Embryonic facial prominence (tissue), 1 donor: ENCODE measurements around the gene CDCA4.
"Not testable (repeated sequence)": the region's sequence is repeated elsewhere in the genome, so short reads cannot be mapped to it uniquely, and the experiment has no call there.

Experiments
- DNase-seq: peaks from one replicate; pipeline ENCODE4 v3.0.0-alpha.2; 2016; ENCODE audit errors: extremely low spot score

Gene CDCA4

DNA sequence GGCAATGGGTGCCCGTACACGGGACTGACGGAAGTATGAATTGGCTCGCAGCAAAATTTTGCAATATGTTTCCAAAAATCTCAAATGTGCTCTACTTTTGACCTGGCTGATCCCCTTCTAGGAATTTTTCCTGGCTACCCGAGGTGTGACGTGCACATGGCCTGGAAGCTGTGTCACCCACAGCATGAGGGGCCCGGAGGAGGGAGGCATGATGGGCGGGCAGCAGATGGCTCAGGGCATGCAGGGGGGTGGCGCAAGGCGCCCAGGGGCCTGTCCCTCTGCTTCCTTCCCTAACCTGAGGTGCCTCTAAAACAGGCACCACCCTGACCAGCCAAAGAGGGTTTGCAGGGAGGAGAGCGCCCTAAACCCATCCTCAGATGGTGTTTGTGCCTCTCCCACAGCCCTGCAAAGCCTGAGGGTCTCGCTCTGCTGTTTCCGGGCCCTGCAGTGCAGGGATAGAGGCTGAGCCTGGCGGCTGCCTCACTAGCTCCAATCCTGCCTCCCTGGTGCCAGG lies 37.7 kb upstream of the CDCA4 start:
- no peak for DNase-seq

DNA sequence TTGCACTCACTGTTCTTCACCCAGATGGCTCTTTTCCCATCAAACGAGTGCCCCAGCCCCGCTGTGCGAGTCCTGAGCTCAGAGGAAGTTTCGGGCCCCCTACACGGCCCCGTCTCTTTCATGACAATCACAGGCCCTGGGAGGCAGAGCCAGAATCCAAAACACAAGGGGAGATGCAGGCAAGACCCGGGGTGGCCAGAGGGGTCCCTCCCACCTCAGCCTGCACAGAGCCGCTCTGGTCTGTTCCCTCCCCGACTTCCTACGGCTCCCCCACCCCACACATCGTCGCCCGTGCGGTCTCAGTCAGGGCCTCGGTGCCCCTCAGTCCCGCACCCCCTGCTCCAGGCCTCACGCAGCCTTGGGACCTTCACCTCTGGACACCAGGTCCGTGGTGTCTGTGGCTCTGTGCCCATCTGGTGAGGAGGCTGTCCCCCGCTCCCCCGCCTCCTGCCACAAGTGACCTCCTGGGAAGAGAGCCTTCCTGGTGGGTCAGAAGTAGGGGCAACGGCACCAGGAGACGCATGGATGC lies 35.5 kb upstream of the CDCA4 start:
- DNase-seq = no peak

DNA sequence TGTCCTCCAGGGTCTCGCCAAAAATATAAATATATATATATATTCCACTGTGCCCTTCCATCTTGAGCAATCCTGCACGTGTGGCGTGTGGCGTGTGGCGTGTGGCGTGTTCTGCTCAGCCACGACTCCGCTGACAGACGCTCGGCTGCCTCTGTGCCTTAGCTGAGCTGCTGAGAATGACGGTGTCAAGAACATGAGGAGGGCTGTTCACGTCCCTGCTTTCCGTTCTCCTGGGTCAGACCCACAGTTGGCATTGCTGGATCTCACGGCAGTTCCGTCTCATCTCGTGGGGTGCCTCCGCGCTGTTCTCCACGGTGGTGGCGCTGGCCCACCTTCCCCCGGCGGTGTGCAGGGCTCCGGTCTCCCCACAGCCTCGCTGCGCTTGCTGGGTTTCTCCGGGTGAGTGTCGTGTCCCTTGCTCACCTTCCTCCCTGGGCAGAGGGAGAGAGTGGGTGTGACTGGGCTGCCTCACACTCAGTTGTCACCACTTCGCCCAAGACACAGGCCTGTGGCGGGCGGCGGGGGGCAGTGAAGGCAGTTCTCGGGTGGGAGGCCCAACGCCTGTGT lies 34.9 kb upstream of the CDCA4 start:
- no peak for DNase-seq

DNA sequence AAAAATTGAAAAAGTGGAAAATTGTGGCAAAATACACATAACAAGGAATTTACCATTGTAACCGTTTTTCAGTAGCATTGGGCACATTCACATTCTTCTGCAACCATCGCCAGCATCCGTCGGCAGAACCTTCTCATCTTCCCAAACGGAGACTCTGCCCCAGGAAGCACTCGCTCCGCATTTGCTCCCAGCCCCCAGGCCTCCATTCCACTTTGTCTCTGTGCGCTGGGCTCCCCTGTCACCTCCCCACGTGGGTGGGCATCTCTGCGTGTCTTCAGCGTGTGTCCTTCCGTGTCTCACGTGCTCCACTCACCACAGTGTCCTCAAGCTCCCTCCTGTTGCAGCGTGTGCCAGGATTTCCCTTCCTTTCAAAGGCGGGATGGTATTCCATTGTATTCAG lies 34.5 kb upstream of the CDCA4 start:
- DNase-seq = no peak

DNA sequence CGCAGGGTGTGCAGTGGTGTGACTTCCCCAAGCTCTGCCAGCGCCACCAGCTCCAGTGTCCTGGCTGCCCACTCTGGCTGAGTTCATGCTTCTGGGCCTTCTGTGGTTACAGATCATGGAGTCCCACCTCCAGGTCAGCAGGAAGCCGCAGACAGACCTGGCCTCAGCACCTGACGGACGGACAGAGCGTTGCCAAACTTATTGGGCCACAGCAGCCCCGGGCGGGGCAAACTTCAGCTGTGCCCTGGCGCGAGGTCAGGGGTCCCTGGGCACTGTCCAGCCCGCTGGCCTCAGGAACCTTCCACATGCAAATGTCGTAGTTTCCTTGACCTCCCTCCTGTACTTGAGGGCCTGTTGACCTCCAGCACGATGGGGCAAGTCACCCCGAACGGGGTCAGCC lies 33.1 kb upstream of the CDCA4 start:
- no peak for DNase-seq

DNA sequence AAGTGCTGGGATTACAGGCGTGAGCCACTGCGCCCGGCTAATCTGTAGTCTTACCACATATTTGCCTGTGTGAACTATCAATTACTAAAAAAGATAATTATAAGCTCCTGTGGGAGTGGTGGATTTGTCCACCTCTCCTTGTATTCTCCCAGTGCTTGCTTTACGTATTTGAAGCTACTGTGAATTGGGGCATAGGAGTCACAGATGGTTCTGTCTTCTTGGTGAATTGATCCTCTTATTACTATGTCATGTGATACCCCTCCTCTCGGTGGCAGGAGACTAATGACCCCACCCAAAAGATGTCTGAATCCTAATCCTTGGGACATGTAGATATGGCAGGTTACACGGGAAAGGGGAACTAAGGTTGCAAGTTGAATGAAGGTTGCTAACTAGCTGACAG lies 32.5 kb upstream of the CDCA4 start:
- no peak for DNase-seq

DNA sequence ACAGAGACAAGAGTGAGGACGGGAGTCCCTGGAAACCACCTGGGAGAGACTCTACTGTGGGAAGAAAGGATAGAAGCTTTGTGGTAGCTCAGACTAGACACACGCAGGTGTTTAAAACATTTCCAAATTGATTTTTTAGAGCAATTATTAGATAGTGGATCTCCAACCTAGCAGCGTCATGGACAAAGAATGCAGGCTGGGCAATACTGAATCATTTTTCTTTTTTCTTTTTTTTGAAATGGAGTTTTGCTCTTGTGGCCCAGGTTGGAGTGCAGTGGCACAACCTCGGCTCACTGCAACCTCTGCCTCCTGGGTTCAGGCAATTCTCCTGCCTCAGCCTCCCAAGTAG lies 31.2 kb upstream of the CDCA4 start:
- no peak for DNase-seq

DNA sequence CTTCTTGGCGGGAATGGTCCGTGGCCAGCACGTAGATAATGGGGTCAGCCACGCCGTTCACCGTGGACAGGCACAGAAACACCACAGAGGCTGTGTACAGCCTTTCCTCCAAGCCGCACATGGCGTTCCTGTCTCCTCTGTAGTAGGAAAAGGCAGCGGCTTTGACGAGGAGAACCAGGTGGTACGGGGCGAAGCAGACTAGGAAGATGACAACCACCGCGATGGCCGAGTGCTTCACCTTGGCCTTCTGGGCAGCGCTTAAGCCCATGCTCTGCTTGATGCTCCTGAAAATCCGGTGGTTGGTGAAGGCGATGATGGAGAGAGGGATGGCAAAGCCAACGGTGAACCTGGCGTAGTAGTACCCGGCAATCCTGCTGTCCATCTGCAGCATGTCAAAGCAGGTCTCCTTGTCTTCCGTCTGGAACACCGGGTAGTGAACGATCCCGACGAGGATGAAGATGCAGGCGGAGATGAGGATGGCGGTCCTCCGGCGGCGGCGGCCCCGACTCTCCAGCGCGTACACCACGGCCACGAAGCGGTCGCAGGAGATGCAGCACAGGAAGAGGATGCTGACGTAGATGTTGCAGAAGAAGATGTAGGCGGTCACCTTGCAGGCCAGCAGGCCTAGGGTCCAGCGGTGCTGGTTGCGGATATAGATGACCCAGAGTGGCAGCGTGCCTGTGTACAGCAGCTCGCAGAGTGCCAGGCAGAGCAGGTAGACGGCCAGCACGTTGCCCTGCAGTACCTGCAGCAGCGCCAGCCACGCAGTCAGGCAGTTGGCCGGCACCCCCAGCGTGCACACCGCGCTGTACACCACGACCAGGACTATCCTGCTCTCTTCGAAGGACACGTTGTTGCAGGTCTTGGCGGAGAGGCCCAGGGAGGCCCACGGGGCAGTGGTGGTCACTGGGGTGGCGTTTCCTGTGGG lies 30.6 kb upstream of the CDCA4 start:
- DNase-seq = no peak

DNA sequence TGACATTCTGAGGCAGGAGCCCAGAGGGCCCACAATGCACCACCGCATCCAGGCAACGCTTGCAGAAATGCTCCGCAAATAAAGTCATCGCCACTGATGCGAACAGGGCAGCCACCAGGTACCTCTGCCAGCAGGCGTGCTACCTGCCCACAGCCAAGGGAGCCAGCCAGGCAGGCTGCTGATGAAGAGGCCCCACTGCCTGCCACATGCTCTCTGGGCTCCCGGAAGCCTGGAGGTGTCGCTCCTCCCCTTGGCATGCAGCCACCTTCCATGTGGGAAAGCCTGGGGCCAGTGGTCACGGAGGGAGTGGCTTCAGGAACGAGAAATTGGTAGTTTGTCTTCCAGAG lies 29.6 kb upstream of the CDCA4 start:
- DNase-seq = no peak

DNA sequence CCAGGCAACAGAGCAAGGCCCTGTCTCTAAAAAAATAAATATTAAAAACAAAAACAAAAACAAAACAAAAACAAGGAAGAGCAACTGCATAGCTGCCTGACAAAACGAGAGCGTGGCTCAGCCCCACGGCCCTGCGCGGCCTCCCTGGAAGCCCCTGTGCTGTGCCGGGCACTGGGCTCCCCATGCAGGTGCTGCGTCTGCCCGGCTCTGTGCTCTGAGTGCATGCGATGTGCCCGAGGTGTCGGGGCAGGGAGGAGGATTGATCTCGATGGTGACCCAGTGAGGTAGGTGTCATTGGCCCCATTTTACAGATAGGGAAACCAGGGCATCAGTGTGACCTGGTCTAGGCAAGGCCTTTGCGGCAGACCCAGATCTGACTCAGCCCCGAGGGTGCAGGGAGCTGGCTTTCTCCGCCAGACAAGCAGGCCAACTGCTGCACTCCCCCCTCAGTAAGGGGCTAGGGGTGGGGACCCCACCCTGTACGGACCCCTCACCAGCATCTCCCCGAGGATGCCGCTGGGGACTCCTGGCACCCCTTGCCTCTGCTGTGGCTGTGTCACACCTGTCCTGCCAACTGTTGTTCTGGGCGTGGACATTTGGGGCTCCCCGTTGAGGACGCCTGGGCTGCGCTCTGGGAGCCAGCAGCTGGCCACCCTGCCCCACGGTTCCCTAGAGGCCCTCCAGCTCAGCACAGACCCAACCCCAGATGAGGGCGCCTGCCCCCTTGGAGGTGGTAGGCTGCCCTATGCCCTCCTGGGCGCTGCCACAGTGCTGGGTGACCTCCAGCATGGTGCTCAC lies 29.1 kb upstream of the CDCA4 start:
- DNase-seq = no peak

DNA sequence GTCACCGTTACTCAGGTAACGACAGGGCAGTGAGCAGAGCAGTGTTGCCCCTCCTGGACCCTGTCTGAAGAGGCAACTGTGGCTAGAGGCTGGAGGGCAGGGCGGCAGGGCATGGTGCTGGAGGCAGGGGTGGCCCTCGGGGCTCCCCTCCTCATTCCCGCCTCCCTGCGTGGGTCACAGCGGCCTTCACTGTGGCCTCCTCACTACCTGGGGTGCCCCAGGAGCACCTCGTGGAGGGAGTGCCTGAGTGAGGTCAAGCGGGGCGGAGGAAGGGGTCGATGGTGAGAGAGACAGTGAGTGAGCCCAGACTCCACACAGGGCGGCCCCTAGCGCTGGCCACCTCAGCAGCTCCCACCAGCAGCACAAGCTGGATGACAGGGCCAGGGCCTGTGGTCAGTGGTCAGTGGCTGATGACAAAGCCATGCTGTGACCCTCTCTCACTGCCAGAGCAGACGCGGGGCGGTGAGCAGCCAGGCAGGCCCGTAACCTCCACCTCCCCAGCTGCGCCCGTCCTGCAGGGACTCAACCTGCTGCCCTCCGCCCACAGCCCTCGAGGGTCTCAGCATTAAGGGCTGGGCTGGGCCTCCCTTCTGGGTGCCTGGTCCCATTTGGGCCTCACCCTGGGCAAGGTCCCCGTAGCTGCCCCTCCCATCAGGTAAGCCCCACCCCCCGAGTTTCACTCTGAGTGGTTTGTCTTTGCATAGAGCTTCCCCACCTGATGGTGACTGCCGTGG lies 26.6 kb upstream of the CDCA4 start:
- DNase-seq = no peak

DNA sequence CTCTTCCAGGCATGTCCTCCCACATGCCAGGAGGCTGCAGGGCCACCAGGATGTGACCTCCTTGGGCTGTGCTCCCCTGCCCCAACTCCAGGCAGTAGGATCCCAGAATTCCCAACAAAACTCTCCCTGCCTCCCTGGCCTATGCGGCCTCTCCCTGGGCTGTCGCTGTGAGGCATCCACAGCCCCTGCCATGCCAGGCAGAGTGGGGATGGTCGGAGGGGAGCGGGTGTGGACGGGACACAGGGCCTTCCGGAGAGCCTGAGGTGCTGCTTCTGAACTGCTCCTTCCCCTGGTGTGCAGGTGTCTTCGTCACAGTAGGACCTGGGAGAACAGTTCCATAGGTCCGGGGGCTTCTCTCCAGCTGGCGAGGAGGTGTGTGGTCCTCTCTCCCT lies 26.0 kb upstream of the CDCA4 start:
- DNase-seq = no peak

DNA sequence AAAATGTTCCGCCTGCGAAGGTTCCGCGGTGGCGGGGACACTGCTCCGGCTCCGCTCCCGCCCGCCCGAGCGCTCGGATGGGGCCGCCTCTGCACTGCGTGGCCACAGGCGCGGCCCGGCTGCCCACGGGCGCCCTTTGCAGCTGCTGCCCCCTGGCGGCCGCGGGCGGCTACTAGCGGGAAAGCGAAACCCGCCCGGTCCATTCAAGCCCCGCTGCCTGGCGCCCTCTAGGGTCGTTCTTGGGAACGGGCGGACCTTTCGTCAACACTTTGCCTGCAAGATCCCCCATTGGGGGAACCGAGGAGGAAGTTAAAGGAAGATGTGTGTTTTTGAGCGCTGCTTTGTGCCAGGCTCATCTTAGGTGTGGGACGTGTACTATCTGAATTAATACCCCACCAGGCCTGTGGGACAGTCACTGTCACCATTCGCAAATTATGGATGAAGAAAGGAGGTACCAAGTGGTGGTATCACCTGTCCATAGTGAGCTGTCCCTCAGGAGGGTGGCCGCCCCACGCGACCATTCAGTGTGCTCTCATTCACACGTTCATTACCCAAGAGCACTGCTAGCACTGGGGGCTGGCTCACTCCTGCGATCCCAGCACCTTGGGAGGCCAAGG lies 24.9 kb upstream of the CDCA4 start:
- DNase-seq = peak; percentile 53

DNA sequence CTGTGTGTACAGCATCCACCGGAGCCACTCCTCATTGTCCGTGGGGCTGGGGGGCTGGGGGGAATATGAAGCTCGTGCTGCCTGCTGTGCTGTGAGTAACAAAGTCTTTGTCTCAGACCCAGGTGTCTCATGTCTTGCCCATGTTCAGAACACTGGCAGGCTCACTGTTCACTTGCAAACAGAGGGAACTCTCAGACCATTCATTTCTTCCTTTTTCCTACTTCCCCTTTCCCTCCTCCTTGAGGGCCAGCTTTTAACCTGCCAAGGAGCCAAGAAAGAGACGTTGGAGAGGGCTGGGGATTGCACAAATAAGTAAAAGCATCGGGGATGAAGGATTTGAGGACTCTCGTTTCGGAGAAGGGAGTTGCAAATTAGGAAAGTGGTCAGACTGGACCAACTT lies 22.8 kb upstream of the CDCA4 start:
- DNase-seq = no peak

DNA sequence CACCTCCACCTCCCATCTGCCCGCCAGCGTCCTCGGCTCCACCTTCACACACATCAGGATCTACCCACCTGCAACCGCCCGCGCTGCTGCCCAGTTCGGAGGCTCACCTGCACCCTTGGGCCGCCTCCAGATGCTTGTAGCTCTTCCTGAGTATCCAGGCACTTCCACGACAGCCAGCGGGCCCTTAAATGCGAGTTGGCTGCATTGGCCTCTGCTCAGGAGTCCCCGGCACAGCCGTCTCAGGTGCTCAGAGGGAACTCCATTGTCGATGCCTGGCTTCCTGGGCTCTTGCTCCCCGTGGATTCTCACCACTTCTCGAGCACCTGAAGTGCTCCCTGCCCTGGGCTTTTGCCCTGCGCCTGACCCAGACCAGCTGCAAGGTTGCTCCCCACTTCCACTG lies 21.9 kb upstream of the CDCA4 start:
- no peak for DNase-seq

DNA sequence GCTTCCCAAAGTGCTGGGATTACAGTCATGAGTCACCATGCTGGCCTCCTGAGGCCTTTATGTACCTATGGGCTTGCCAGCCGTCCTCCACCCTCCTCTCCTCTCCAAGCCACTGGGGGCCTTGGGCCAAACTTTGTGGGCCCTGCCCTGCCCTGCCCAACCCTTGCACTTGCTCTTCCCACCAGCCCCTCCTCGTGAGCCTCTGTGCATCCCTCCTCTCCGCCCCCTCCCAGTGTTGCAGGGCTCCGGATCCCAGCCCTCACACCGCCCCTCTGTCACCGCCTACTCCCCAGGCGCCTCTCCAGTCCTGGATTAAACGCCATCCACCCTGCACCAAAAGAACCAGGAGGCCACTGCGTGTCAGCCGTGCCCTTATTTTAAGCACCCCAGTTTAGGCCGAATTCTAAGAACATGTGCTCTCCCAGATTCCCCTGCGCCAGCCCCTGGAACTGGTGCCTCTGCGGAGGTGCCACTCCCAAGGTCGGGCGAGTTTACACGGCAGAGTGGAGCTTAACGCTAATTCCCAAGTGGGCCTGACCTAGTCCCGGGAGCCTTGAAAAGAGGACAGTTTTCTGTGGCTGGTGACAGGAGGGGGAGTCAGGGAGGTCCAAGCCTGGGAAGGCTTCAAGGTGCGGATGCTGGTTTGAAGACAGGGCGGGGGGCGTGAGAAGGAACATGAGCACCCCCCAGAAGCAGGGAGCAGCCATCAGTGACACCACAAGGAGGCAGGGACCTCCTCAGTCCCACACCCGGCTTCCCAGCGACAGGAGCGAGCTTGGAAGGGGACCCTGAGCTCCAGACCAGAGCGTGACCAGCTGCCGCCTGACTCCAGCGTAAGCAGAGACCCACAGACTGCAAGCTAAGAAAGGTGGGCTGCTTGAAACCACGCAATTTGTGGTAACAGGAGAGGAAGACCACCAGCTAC lies 21.2 kb upstream of the CDCA4 start:
- no peak for DNase-seq

DNA sequence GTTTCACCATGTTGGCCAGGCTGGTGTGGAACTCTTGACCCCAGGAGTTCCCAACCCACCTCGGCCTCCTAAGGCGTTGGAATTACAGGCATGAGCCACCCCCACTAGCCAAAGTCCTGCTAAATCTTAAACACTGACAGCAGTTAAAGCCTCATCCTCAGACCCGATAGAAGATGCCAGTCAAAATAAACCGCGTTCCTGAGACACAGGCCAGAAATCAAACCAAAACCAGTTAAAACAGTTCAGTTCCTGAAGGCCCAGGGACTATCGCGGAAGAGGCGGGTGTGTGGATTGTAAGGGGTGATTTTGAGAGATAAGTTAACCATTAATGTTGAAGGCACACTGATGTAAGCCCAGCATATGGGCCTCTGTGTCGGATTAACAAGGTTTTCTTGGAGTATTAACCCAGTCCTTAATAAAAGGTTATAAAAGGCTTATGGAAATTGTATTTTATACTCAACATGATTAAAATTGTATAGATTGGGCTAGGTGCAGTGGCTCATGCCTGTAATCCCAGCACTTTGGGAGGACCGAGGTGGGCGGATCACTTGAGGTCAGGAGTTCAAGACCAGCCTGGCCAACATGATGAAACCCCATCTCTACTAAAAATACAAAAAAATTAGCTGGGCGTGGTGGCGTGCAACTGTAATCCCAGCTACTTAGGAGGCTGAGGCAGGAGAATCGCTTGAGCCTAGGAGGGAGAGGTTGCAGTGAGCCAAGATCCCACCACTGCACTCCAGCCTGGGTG lies 18.7 kb upstream of the CDCA4 start:
- no peak for DNase-seq

DNA sequence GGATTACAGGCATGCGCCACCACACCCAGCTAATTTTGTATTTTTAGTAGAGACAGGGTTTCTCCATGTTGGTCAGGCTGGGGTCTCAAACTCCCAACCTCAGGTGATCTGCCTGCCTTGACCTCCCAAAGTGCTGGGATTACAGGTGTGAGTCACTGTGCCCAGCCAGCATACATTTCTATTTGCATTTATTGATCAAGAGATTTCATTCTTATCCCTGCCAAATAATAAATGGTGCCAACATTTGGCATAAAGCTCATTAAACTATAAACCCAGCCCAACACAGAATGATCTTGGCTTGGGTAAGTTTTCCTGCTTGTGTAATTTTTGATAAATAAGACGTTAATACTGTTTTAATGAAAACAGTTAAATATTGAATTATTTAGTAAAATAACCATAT lies 14.7 kb upstream of the CDCA4 start:
- DNase-seq = not testable (repeated sequence)

DNA sequence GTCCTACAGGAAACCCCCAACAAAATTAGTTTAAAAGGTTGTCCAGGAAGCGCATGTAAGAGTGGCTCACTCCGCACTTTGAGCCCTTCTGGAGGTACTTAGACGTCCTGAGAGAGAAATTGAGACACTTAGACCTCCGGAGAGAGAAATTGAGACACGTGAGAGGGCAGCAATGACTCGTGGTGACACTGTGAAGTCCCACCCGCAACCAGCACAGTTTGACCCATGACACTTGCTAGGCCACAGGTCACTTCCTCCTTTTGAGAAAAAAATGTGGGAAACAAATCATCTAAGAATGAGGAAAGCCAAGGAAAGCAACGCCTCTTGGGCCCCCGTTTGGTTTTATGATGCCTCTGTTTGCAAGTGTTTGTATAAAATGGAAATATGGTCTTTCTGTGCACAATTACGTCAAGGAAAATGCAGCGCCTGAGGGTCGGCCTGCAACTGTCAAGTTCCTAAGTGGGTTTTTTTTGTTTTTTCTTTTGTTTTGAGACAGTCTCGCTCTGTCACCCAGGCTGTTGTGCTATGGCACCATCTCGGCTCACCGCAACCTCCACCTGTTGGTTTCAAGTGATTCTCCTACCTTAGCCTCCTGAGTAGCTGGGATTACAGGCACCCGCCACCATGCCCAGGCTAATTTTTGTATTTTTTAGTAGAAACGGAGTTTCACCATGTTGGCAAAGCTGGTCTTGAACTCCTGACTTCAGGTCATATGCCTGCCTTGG lies 13.6 kb upstream of the CDCA4 start:
- no peak for DNase-seq
